ENCODE data around the gene PPM1F.

Gene PPM1F

GRCh38 chr22:21960200-21961126 is 7.8 kb upstream of the PPM1F start:
- no peak for DNase-seq

- no peak for DNase-seq
Measured at GRCh38 chr22:21959274-21960074, 6.8 kb upstream of the PPM1F start.

GRCh38 chr22:21958360-21959273 is 6.0 kb upstream of the PPM1F start:
- no peak for DNase-seq

- peak; percentile 41 for DNase-seq
Measured at GRCh38 chr22:21951931-21952465, 650 bp downstream of the PPM1F start.

GRCh38 chr22:21951062-21951461 is 1.6 kb downstream of the PPM1F start:
- DNase-seq: no peak

GRCh38 chr22:21949948-21950347 is 2.7 kb downstream of the PPM1F start:
- DNase-seq: no peak

- no peak for DNase-seq
Measured at GRCh38 chr22:21949569-21949918, 3.1 kb downstream of the PPM1F start.

- no peak for DNase-seq
Measured at GRCh38 chr22:21948824-21949568, 3.7 kb downstream of the PPM1F start.

- no peak for DNase-seq
Measured at GRCh38 chr22:21948390-21948789, 4.3 kb downstream of the PPM1F start.

GRCh38 chr22:21947040-21948014 is 5.3 kb downstream of the PPM1F start:
- no peak for DNase-seq

- DNase-seq: no peak
Measured at GRCh38 chr22:21946262-21946925, 6.3 kb downstream of the PPM1F start.

GRCh38 chr22:21945453-21946261 is 7.0 kb downstream of the PPM1F start:
- DNase-seq: no peak

- DNase-seq: no peak
Measured at GRCh38 chr22:21944871-21945270, 7.8 kb downstream of the PPM1F start.

- no peak for DNase-seq
Measured at GRCh38 chr22:21943571-21944448, 8.8 kb downstream of the PPM1F start.

- peak; percentile 33 for DNase-seq
Measured at GRCh38 chr22:21942407-21943343, 10.0 kb downstream of the PPM1F start.

GRCh38 chr22:21941921-21942320 is 10.7 kb downstream of the PPM1F start:
- DNase-seq: no peak

- DNase-seq: no peak
Measured at GRCh38 chr22:21940521-21940920, 12.1 kb downstream of the PPM1F start.
